Calu3 (cell line): ENCODE data around the gene ITPK1. TPM values are rescaled to one million over a fixed set of nuclear protein-coding genes. Genes with fewer than 3 reads are reported as not detected.

Experiments used
- BruUV-seq: library from RNA; stranded (reverse); fragments of 400-500 nt; replicated peaks from 2 replicates; lab custom pipeline; 2021; lab: Mats Ljungman, UMichigan
- CTCF ChIA-PET: fragments of 300-600 bp; sonication (Branson Sonifier 250); formaldehyde crosslinking; loops from one replicate; lab custom pipeline; 2022; ENCODE audit warnings: antibody characterized with exemption; lab: Charles Lee
- DNase-seq: peaks from one replicate; pipeline ENCODE4 v3.0.0; 2022
- H3K27ac Mint-ChIP-seq: one replicate; pipeline ENCODE4 v1.8.0; 2022; ENCODE audit warnings: mixed read lengths; ENCODE audit not compliant: unreplicated experiment
- H3K27me3 Mint-ChIP-seq: one replicate; pipeline ENCODE4 v1.8.0; 2022; ENCODE audit warnings: mixed read lengths; ENCODE audit not compliant: unreplicated experiment
- H3K36me3 Mint-ChIP-seq: one replicate; pipeline ENCODE4 v1.8.0; 2022; ENCODE audit warnings: mild to moderate bottlenecking, moderate library complexity, mixed read lengths; ENCODE audit not compliant: insufficient read depth, unreplicated experiment
- H3K4me1 Mint-ChIP-seq: one replicate; pipeline ENCODE4 v1.8.0; 2022; ENCODE audit warnings: mild to moderate bottlenecking, low read depth, mixed read lengths; ENCODE audit not compliant: unreplicated experiment
- H3K4me3 Mint-ChIP-seq: one replicate; pipeline ENCODE4 v1.8.0; 2022; ENCODE audit warnings: mild to moderate bottlenecking, low read depth, moderate library complexity, mixed read lengths; ENCODE audit not compliant: unreplicated experiment
- H3K9me3 Mint-ChIP-seq: one replicate; pipeline ENCODE4 v1.8.0; 2022; ENCODE audit warnings: low read depth, mixed read lengths; ENCODE audit not compliant: unreplicated experiment
- CTCF ChIP-seq: fragments of 200-600 bp; IDR thresholded peaks from one replicate; pipeline ENCODE4 v1.8.0; 2022; ENCODE audit warnings: antibody characterized with exemption; ENCODE audit not compliant: unreplicated experiment
- intact Hi-C: fragments of 100-400 bp; cut with micrococcal nuclease; formaldehyde crosslinking; loops from one replicate; pipeline ENCODE4 v1.10.0; 2022; ENCODE audit not compliant: unreplicated experiment
- total RNA-seq: library from RNA; stranded (reverse); gene quantifications from 2 replicates; pipeline ENCODE4 v1.2.3, GENCODE V29; 2022

Gene ITPK1
- total RNA-seq, 1 experiment from 2014 or later, result 94.3 TPM

- CTCF ChIA-PET, result no interaction called here
- Mint-ChIP-seq H3K27me3 (no peaks in the 10 kb centered on the region), H3K27ac (peak overlapping the region; percentile 85), H3K4me3 (no peak overlapping the region), H3K36me3 (peaks cover 39% of the 10 kb centered on the region), H3K9me3 (no peaks in the 10 kb centered on the region), H3K4me1 (peaks cover 91% of the 10 kb centered on the region)
- no peak for DNase-seq
- no peak for TF ChIP-seq CTCF
- intact Hi-C loops, result loop anchor here (5.0 kb wide), 1 partner anchor 290 kb away; the partner anchor contains the start of gene BTBD7
- BruUV-seq, result no TSS peak
Observed at GRCh38 chr14:93041830-93042229, 73.9 kb downstream of the ITPK1 start.

- no peak for DNase-seq
- peaks cover 43% of the 10 kb centered on the region for H3K36me3 Mint-ChIP-seq
- intact Hi-C loops, result loop anchor here (5.0 kb wide), 1 partner anchor 291 kb away; the partner anchor contains the start of gene BTBD7
- H3K27ac Mint-ChIP-seq, result peak overlapping the region; percentile 85
- no peaks in the 10 kb centered on the region for H3K27me3 Mint-ChIP-seq
- no peak overlapping the region for H3K4me3 Mint-ChIP-seq
- no peaks in the 10 kb centered on the region for H3K9me3 Mint-ChIP-seq
- peaks cover 83% of the 10 kb centered on the region for H3K4me1 Mint-ChIP-seq
- no TSS peak for BruUV-seq
- no peak for TF ChIP-seq CTCF
- CTCF ChIA-PET, result interaction anchor here (0.6 to 1.1 kb wide), 3 partner anchors 27 to 529 kb away, joined by 3 to 6 read pairs (median 3); no protein-coding TSS in a partner anchor
Observed at GRCh38 chr14:93040982-93041381, 74.7 kb downstream of the ITPK1 start.

GRCh38 chr14:93040443-93040842 is 75.3 kb downstream of the ITPK1 start:
- Mint-ChIP-seq H3K27me3 (no peaks in the 10 kb centered on the region), H3K4me1 (peaks cover 78% of the 10 kb centered on the region), H3K4me3 (no peak overlapping the region), H3K9me3 (no peaks in the 10 kb centered on the region), H3K27ac (peak overlapping the region; percentile 85), H3K36me3 (peaks cover 41% of the 10 kb centered on the region)
- CTCF ChIA-PET, result interaction anchor here (0.6 to 1.1 kb wide), 3 partner anchors 27 to 529 kb away, joined by 3 to 6 read pairs (median 3); no protein-coding TSS in a partner anchor
- intact Hi-C loops, result loop anchor here (5.0 kb wide), 1 partner anchor 292 kb away; the partner anchor contains the start of gene BTBD7
- DNase-seq, result peak; percentile 60
- BruUV-seq, result no TSS peak
- no peak for TF ChIP-seq CTCF

GRCh38 chr14:93039649-93040315 is 75.9 kb downstream of the ITPK1 start:
- no TSS peak for BruUV-seq
- CTCF ChIA-PET, result interaction anchor here (1.1 kb wide), 1 partner anchor 28 kb away, joined by 3 read pairs; no protein-coding TSS in a partner anchor
- H3K9me3 Mint-ChIP-seq, result no peaks in the 10 kb centered on the region
- TF ChIP-seq CTCF, result no peak
- peaks cover 36% of the 10 kb centered on the region for H3K36me3 Mint-ChIP-seq
- intact Hi-C loops, result loop anchor here (5.0 kb wide), 1 partner anchor 293 kb away; the partner anchor contains the start of gene BTBD7
- no peak for DNase-seq
- peak overlapping the region; percentile 85 for H3K27ac Mint-ChIP-seq
- H3K27me3 Mint-ChIP-seq, result no peaks in the 10 kb centered on the region
- H3K4me3 Mint-ChIP-seq, result no peak overlapping the region
- peaks cover 73% of the 10 kb centered on the region for H3K4me1 Mint-ChIP-seq
